ENCODE measurements around the gene SORCS2. TPM values are rescaled to one million over a fixed set of nuclear protein-coding genes. Genes with fewer than 3 reads are reported as not detected.

The SORCS2 gene
- total RNA-seq, 1 donor from 2014 or later = not detected

DNA sequence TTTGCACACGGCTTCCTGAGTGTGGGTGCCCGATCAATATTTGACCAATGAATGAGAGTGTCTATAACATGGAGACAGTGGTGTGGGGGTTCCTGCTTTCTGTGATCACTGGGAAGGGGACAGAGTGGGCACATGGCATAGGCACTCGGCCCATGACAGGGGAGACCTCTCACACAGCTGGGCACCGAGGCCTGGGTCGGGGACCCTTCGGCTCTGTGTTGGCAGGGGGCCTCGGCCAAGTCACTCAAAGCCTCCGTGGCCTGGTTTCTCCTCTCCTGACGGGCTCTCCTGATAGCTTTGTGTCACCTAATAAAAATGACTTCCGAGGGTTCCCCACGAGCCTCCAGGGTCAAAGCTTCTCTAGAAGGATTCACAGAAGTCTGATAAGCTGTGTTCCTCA is 286.3 kb downstream of the SORCS2 start:
- no peak overlapping the region for H3K4me3 Mint-ChIP-seq
- H3K36me3 Mint-ChIP-seq (ENCODE audit: low read depth) = no peaks in the 10 kb centered on the region
- H3K27ac Mint-ChIP-seq = no peak overlapping the region
- intact Hi-C loops (cut with micrococcal nuclease) = no loop called here
- no peak for DNase-seq (ENCODE audit: low spot score)
- H3K27me3 Mint-ChIP-seq (ENCODE audit: insufficient read depth) = no peaks in the 10 kb centered on the region
- no peaks in the 10 kb centered on the region for H3K9me3 Mint-ChIP-seq
- no peaks in the 10 kb centered on the region for H3K4me1 Mint-ChIP-seq (ENCODE audit: low read depth)

DNA sequence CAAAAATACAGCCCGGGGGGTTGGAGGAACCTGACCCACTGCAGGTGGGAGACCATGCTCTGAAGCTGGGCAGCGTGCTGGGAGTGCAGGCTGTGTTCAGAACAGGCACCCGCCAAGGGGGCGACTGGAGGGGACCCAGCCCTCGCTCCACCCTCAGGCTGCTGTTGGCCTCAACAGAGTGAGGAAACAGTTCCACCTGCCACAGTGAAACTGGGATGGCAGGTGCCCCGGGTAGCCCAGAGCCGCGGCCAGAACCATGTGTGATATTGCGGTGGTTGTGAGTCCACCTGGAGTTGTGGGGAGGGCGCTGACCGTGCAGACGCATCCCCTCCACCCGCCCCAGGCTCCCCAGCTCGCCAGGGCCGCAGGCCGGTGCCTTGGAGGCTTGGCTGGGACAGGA is 288.1 kb downstream of the SORCS2 start:
- Mint-ChIP-seq H3K36me3 (ENCODE audit: low read depth) (no peaks in the 10 kb centered on the region), H3K27me3 (ENCODE audit: insufficient read depth) (no peaks in the 10 kb centered on the region), H3K4me1 (ENCODE audit: low read depth) (no peaks in the 10 kb centered on the region), H3K9me3 (no peaks in the 10 kb centered on the region), H3K4me3 (no peak overlapping the region), H3K27ac (no peak overlapping the region)
- DNase-seq (ENCODE audit: low spot score) = no peak
- intact Hi-C loops (cut with micrococcal nuclease) = no loop called here

DNA sequence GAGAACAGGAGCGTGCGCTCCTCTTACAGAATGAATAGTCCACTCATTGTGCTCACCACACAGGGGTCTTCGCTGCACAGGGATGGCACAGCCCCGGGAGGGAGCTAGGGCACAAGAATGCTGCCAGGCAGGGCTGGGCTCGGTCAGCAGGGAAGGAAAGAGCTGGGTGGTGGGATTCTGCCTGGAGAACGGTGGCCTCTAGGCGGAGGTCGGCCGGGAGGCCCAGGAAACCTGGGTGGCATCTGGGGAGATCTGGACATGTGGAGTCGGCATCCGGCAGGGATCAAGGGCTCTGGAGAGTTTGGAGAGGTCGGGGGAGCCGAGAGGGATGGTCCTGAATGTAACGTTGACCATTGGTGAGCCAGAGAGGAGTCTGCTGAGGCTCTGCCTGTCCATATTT is 288.9 kb downstream of the SORCS2 start:
- no peaks in the 10 kb centered on the region for H3K9me3 Mint-ChIP-seq
- no peaks in the 10 kb centered on the region for H3K4me1 Mint-ChIP-seq (ENCODE audit: low read depth)
- H3K27me3 Mint-ChIP-seq (ENCODE audit: insufficient read depth) = no peaks in the 10 kb centered on the region
- no peaks in the 10 kb centered on the region for H3K36me3 Mint-ChIP-seq (ENCODE audit: low read depth)
- no peak for DNase-seq (ENCODE audit: low spot score)
- H3K27ac Mint-ChIP-seq = no peak overlapping the region
- no peak overlapping the region for H3K4me3 Mint-ChIP-seq
- intact Hi-C loops (cut with micrococcal nuclease) = no loop called here

DNA sequence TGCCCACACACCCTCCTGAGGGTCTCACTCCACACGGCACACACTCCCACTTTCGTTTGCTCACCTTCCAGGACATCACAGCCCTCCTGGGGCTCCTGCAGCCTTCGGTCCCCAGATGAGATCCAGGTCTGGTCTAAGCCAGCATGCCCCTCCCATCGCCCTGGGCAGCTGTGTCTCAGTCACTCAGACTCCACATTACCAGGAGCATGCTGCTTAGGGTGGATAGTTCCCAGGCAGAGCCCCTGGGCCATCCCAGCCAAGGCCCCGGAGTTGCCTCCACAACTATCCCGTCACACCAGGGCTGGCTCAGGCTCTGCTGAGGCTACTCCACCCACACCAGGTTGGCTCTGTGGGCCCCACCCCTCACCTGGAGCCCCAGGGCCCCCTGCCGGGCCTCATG is 292.8 kb downstream of the SORCS2 start:
- DNase-seq (ENCODE audit: low spot score) = no peak
- H3K4me3 Mint-ChIP-seq = no peak overlapping the region
- intact Hi-C loops (cut with micrococcal nuclease) = no loop called here
- no peaks in the 10 kb centered on the region for H3K27me3 Mint-ChIP-seq (ENCODE audit: insufficient read depth)
- no peaks in the 10 kb centered on the region for H3K9me3 Mint-ChIP-seq
- H3K27ac Mint-ChIP-seq = no peak overlapping the region
- H3K4me1 Mint-ChIP-seq (ENCODE audit: low read depth) = no peaks in the 10 kb centered on the region
- no peaks in the 10 kb centered on the region for H3K36me3 Mint-ChIP-seq (ENCODE audit: low read depth)

DNA sequence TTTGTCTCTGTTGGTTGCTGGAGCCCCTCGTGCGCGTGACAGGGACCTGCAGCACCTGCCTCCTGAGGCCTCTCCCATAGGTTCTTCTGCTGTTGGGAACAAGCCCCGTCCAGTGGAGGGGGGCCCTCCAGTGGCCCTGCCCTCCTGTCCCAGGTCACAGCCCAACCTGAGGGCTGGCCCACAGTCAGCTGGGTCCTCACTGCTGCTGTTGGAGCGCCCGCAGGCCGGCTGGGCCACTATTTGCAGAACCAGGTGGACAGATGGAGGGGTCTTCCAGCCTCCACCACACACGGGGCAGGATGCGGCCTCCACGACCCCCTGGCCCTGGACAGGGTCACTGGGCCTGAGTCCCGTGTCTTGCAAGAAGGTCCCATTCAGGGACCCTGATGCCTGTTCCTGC is 293.8 kb downstream of the SORCS2 start:
- Mint-ChIP-seq H3K9me3 (no peaks in the 10 kb centered on the region), H3K27me3 (ENCODE audit: insufficient read depth) (no peaks in the 10 kb centered on the region), H3K4me1 (ENCODE audit: low read depth) (no peaks in the 10 kb centered on the region), H3K27ac (no peak overlapping the region), H3K4me3 (no peak overlapping the region), H3K36me3 (ENCODE audit: low read depth) (no peaks in the 10 kb centered on the region)
- intact Hi-C loops (cut with micrococcal nuclease) = no loop called here
- DNase-seq (ENCODE audit: low spot score) = no peak

DNA sequence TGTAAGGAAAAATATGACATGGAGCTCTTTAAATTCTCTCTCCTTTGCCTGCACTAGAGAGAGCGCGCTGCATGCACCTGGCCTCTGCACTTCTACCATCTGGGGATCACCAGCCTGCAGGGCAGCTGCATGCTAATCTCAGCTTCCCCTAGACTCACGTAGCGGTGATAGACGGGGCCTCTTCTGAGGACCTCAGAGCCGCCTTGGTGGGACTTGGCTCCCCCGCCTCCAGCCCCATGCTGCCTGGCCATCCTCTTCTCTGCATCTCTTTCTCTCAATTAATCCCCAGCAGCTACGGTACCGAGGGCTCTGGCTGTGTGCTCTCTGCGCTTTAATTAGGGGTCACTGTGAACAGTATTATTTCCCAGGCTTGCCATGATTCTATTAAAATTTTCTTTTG is 295.2 kb downstream of the SORCS2 start:
- Mint-ChIP-seq H3K9me3 (no peaks in the 10 kb centered on the region), H3K36me3 (ENCODE audit: low read depth) (no peaks in the 10 kb centered on the region), H3K27ac (no peak overlapping the region), H3K4me1 (ENCODE audit: low read depth) (no peaks in the 10 kb centered on the region), H3K4me3 (no peak overlapping the region), H3K27me3 (ENCODE audit: insufficient read depth) (no peaks in the 10 kb centered on the region)
- DNase-seq (ENCODE audit: low spot score) = no peak
- intact Hi-C loops (cut with micrococcal nuclease) = no loop called here

DNA sequence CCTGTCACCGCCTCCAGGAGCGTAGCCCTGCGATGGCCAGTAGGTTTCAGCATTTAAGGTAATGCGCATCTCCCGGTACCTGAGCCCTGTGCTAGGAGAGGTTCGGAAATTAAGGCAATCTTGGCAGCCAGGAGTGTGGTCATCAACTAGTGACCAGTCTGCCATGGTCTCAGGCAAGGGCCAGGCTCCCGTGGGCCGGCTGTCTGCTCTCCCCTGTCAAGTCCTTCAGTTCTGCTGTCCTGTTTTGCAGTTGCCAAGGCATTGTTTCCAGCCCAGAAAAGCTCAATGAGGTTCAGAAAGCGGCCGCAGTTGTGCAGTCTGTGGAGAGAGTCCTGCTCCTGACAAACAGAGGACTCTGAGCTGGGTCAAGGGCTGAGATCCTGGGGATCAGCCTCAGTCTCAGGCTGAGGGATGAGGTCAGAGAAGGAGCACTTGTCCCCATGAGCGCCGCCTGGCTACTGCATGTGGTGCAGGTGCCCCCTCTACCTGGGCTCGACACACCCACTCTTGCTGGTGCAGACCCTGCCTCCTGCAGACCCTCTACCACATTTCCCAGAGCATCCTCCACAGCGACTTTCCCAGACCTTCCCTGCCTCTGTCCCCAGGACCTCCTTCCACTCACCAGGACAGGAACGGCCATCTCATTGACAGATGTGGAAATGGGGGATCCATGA is 295.8 kb downstream of the SORCS2 start:
- Mint-ChIP-seq H3K4me3 (no peak overlapping the region), H3K36me3 (ENCODE audit: low read depth) (no peaks in the 10 kb centered on the region), H3K9me3 (no peaks in the 10 kb centered on the region), H3K27me3 (ENCODE audit: insufficient read depth) (no peaks in the 10 kb centered on the region), H3K4me1 (ENCODE audit: low read depth) (no peaks in the 10 kb centered on the region), H3K27ac (no peak overlapping the region)
- intact Hi-C loops (cut with micrococcal nuclease) = no loop called here
- no peak for DNase-seq (ENCODE audit: low spot score)

DNA sequence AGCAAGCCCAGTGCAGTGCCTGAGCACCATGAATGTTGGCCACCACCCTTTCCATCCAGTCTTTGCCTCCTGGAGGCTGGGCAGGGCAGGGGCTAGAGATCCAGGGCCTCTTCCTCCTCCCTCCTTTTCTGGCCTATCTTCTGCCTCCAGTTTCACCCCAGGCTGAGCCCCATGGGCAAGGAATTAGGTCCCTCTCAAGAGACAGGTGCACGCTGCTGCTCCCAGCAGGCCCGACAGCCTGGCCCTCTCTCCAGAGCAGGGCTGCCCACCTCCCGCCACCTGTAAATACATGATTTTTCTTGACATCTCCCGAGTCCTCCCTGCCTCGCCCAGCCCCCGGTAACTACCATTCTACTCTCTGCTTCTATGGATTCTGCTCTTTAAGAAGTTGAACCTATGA is 299.6 kb downstream of the SORCS2 start:
- Mint-ChIP-seq H3K4me3 (no peak overlapping the region), H3K27me3 (ENCODE audit: insufficient read depth) (no peaks in the 10 kb centered on the region), H3K36me3 (ENCODE audit: low read depth) (no peaks in the 10 kb centered on the region), H3K4me1 (ENCODE audit: low read depth) (no peaks in the 10 kb centered on the region), H3K9me3 (no peaks in the 10 kb centered on the region), H3K27ac (no peak overlapping the region)
- no peak for DNase-seq (ENCODE audit: low spot score)
- intact Hi-C loops (cut with micrococcal nuclease) = no loop called here

DNA sequence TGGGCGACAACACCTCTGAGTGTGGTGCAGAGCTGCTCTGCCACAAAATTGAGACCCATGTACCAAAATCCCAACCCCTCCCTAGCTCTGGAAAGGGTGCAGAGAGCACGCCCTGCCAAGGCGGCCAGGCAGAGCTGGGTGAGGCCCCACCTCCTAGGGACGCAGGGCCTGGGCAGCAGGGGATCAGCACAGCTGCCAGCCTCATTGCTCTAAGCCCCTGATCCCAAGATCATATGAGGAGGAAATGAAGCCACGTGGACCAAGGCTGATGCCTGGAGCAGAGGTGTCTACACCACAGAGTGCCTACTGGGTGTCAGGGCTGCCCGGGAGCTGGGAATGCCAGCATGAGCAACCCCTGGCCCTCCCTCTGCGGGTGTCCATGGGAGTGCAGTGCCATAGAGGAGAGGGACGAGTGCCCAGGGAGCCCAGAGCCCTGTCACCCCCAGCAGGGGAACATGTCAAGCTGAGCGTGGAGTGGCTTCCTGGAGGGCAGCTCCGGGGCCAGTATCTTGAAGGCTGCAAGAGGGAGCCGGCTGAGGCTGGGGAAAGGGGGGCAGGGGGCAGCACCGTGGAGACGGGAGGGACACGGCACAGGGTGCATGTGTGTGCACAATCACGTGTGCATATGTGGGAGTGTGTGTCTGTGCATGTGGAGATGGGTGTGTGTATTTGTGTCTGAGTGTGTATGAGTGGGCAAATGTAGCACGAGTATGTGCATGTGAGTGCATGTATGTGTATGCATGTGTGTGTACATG is 306.3 kb downstream of the SORCS2 start:
- Mint-ChIP-seq H3K36me3 (ENCODE audit: low read depth) (no peaks in the 10 kb centered on the region), H3K27ac (no peak overlapping the region), H3K9me3 (no peaks in the 10 kb centered on the region), H3K4me1 (ENCODE audit: low read depth) (no peaks in the 10 kb centered on the region), H3K27me3 (ENCODE audit: insufficient read depth) (no peaks in the 10 kb centered on the region), H3K4me3 (no peak overlapping the region)
- intact Hi-C loops (cut with micrococcal nuclease) = no loop called here
- DNase-seq (ENCODE audit: low spot score) = no peak

DNA sequence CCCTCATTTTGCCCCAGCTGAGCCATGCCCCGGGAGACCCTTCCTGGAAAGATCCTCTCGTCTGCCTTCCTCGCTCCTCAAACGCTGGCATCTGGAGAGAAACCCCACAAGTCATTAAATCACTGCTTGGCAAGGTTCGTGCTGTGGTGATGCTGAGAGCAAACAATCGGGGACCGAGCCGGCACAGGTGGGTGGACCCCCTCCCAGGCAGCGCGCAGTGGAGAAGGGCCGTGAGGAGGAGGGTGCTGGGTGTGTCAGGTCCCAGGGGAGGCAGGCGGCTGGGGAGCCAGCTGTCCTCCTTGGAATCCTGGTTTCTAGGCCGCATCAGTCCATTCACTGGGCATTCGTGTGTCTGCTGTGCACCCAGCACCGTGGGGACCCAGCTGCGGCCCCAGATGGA is 307.3 kb downstream of the SORCS2 start:
- intact Hi-C loops (cut with micrococcal nuclease) = no loop called here
- no peaks in the 10 kb centered on the region for H3K27me3 Mint-ChIP-seq (ENCODE audit: insufficient read depth)

DNA sequence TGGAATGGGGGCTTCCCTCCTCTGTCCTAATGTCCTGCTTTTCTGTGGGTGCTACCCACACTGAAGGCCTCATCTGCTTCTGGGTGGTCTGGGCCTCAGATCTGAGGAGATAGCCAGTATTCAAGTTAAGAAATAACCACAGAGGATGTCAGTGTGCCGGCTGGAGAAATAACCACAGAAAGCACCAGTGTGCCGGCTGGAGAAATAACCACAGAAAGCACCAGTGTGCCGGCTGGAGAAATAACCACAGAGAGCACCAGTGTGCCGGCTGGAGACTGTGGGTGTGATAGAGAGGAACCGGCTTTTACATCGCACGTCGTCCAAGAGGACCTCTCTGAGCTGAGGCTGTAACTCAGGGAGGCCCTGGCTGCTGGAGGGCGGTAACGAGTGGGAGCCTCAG is 308.1 kb downstream of the SORCS2 start:
- no peaks in the 10 kb centered on the region for H3K9me3 Mint-ChIP-seq
- H3K4me3 Mint-ChIP-seq = no peak overlapping the region
- intact Hi-C loops (cut with micrococcal nuclease) = no loop called here
- H3K27me3 Mint-ChIP-seq (ENCODE audit: insufficient read depth) = no peaks in the 10 kb centered on the region
- no peaks in the 10 kb centered on the region for H3K4me1 Mint-ChIP-seq (ENCODE audit: low read depth)
- DNase-seq (ENCODE audit: low spot score) = no peak
- no peak overlapping the region for H3K27ac Mint-ChIP-seq
- H3K36me3 Mint-ChIP-seq (ENCODE audit: low read depth) = no peaks in the 10 kb centered on the region

More for the DNA sequence above, 307.3 kb downstream of the SORCS2 start:
- Mint-ChIP-seq H3K4me1 (ENCODE audit: low read depth) (no peaks in the 10 kb centered on the region), H3K27ac (no peak overlapping the region), H3K9me3 (no peaks in the 10 kb centered on the region), H3K36me3 (ENCODE audit: low read depth) (no peaks in the 10 kb centered on the region), H3K4me3 (no peak overlapping the region)
- no peak for DNase-seq (ENCODE audit: low spot score)

DNA sequence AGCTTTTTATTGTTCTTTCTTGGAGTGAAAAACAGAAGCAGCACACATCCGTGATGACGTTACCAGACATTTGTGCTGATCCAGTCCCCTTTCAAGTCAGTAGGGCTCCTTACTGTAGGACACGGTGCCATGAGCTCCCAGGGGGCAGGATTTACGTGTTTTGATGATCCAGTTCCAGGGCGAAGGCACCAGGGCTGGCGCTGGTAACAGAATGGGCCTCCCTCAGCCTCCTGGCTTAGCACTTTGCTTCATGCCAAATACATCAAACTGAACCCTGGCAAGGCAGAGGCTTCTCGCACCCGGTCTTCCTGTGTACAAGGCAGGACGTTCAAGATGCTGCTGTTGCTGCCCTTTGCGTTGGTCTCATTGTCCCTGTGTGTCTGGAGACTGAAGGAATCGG is 309.0 kb downstream of the SORCS2 start:
- DNase-seq (ENCODE audit: low spot score) = no peak
- Mint-ChIP-seq H3K27me3 (ENCODE audit: insufficient read depth) (peaks cover 2% of the 10 kb centered on the region), H3K9me3 (no peaks in the 10 kb centered on the region), H3K4me3 (no peak overlapping the region), H3K36me3 (ENCODE audit: low read depth) (no peaks in the 10 kb centered on the region), H3K27ac (no peak overlapping the region), H3K4me1 (ENCODE audit: low read depth) (no peaks in the 10 kb centered on the region)
- intact Hi-C loops (cut with micrococcal nuclease) = no loop called here

DNA sequence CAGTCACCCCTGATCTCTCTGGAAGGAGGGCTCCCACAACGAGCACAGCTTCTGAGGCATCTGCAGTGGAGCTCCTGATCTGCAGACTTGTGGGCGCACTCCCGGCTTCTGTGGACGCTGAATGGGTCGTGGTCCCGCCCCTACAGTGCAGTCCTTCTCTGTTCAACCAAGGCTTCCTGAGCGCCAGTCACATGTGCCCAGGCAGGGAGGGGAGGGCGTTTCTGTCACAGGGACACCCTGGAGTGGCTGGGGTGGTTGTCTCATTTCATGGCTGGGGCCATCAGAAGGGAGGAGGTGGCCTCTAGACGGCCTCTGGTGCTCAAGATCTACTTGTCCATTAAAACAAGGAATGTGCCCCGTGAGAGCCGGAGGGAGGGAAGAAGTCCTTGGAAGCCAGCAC is 309.5 kb downstream of the SORCS2 start:
- no peaks in the 10 kb centered on the region for H3K4me1 Mint-ChIP-seq (ENCODE audit: low read depth)
- intact Hi-C loops (cut with micrococcal nuclease) = no loop called here
- no peak overlapping the region for H3K4me3 Mint-ChIP-seq
- H3K27ac Mint-ChIP-seq = no peak overlapping the region
- no peak for DNase-seq (ENCODE audit: low spot score)
- H3K9me3 Mint-ChIP-seq = no peaks in the 10 kb centered on the region
- peaks cover 6% of the 10 kb centered on the region for H3K27me3 Mint-ChIP-seq (ENCODE audit: insufficient read depth)
- no peaks in the 10 kb centered on the region for H3K36me3 Mint-ChIP-seq (ENCODE audit: low read depth)

Data from activated T-helper 1 cell treated with anti-CD3 and anti-CD28 coated beads, Interleukin-12 subunit alpha, Interleukin-12 subunit beta, Interleukin-2, Interleukin-4 antibody, amounts not matched to agents 30 ng/mL and 10 ng/mL and 1 ng/mL, durations not matched to agents 14 hours and 24 hours and 36 hours (primary cell).